Measurements from ENCODE around the gene DHH. TPM values are rescaled to one million over a fixed set of nuclear protein-coding genes. Genes with fewer than 3 reads are reported as not detected.

Gene DHH
- total RNA-seq, 2 experiments from 2014 or later = 0.14 TPM; not detected in 1

GRCh38 chr12:49108958-49109404 is 14.4 kb upstream of the DHH start:
- peak overlapping the region; percentile 84 for H3K27ac Mint-ChIP-seq
- H3K4me3 Mint-ChIP-seq = peak overlapping the region; percentile 87
- H3K27me3 Mint-ChIP-seq = no peaks in the 10 kb centered on the region
- ChIA-PET CTCF (interaction anchor here (1.0 to 10.8 kb wide), 6 partner anchors 9 to 127 kb away, joined by 3 to 98 read pairs (median 15); partner anchors contain the start of gene DHH), POLR2A (interaction anchor here (0.9 to 8.4 kb wide), 6 partner anchors 9 to 156 kb away, joined by 3 to 85 read pairs (median 6); partner anchors contain the start of genes TUBA1B and TUBA1C)
- ATAC-seq (no peak), DNase-seq (no peak)
- no peaks in the 10 kb centered on the region for H3K9me3 Mint-ChIP-seq
- no peak for TF ChIP-seq CTCF (IDR thresholded peaks at IDR 0.05)
- H3K4me1 Mint-ChIP-seq (ENCODE audit: low read depth) = peaks cover 35% of the 10 kb centered on the region
- peaks cover 2% of the 10 kb centered on the region for H3K36me3 Mint-ChIP-seq (ENCODE audit: low read depth)
- intact Hi-C loops (cut with micrococcal nuclease) = no loop called here

DNA sequence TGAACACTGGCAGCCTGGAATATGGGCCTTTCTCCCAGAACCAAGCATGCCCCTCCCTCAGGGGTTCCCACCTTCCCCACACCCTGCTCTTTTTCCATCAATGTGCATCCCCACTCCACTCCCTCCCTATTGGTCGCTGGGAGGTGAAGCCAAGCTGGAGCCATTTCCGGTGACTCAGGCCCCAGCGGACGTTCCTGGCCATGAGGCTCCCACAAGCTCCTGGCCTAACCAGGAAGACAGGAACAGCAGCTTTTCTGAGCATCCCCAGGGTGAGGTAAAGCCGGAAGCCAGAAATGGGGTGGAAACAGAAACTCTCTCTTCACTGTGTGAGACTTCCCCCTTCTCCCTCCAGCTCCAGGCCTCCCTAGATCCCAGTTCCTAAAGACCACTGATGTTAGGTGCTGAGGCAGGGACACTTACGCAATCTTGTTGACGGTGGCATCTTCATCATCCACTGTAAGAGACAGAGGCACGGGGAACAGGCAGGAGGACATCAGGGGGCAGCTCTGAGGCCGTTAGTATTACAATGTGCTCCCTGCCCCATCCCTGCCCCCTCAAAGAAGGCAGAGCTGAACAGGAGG is 11.0 kb upstream of the DHH start:
- DNase-seq = no peak
- H3K27me3 Mint-ChIP-seq = no peaks in the 10 kb centered on the region
- peaks cover 4% of the 10 kb centered on the region for H3K36me3 Mint-ChIP-seq (ENCODE audit: low read depth)
- no peaks in the 10 kb centered on the region for H3K9me3 Mint-ChIP-seq
- H3K27ac Mint-ChIP-seq = no peak overlapping the region
- CTCF ChIA-PET = interaction anchor here (0.6 to 10.8 kb wide), 9 partner anchors 10 to 142 kb away, joined by 3 to 96 read pairs (median 3); no protein-coding TSS in a partner anchor
- intact Hi-C loops (cut with micrococcal nuclease) = no loop called here
- POLR2A ChIA-PET = interaction anchor here (1.4 to 3.0 kb wide), 4 partner anchors 11 to 46 kb away, joined by 3 to 18 read pairs (median 8); partner anchors contain the start of genes DHH and TUBA1B
- H3K4me1 Mint-ChIP-seq (ENCODE audit: low read depth) = peaks cover 27% of the 10 kb centered on the region
- TF ChIP-seq CTCF (IDR thresholded peaks at IDR 0.05) = no peak
- ATAC-seq = no peak
- no peak overlapping the region for H3K4me3 Mint-ChIP-seq

GRCh38 chr12:49104822-49105221 is 10.2 kb upstream of the DHH start:
- CTCF ChIA-PET = interaction anchor here (0.6 to 10.8 kb wide), 5 partner anchors 11 to 141 kb away, joined by 3 to 96 read pairs (median 4); partner anchors contain the start of gene DHH
- ATAC-seq (no peak), DNase-seq (no peak)
- POLR2A ChIA-PET = interaction anchor here (0.6 to 3.0 kb wide), 5 partner anchors 10 to 45 kb away, joined by 3 to 18 read pairs (median 4); partner anchors contain the start of genes DHH and TUBA1B
- peaks cover 6% of the 10 kb centered on the region for H3K36me3 Mint-ChIP-seq (ENCODE audit: low read depth)
- H3K4me1 Mint-ChIP-seq (ENCODE audit: low read depth) = peaks cover 26% of the 10 kb centered on the region
- no peaks in the 10 kb centered on the region for H3K27me3 Mint-ChIP-seq
- intact Hi-C loops (cut with micrococcal nuclease) = no loop called here
- H3K27ac Mint-ChIP-seq = no peak overlapping the region
- TF ChIP-seq CTCF (IDR thresholded peaks at IDR 0.05) = no peak
- no peaks in the 10 kb centered on the region for H3K9me3 Mint-ChIP-seq
- no peak overlapping the region for H3K4me3 Mint-ChIP-seq

DNA sequence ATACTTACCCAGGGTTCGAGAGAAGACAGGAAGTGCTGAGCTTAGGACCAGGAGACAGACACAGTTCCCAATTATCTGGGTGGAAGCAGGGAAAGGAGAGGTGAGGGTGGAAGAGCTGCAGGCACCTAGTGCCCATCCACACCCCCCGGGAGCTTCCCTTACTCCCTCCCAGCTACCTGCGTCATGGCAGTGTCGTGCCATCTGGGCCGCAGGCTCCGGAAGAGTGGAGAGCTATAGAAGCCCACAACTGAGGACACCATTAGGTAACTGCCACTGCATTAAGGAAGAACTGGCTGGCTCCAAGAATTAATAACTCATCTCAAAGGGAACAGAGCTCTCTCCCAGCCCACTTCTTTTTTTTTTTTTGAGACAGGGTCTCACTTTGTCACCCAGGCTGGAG is 5.8 kb upstream of the DHH start:
- H3K36me3 Mint-ChIP-seq (ENCODE audit: low read depth) = peaks cover 8% of the 10 kb centered on the region
- TF ChIP-seq CTCF (IDR thresholded peaks at IDR 0.05) = no peak
- ChIA-PET CTCF (interaction anchor here (0.7 to 10.5 kb wide), 10 partner anchors 9 to 108 kb away, joined by 3 to 220 read pairs (median 4); partner anchors contain the start of genes LMBR1L and RHEBL1), POLR2A (interaction anchor here (0.6 to 5.1 kb wide), 7 partner anchors 8 to 37 kb away, joined by 3 to 25 read pairs (median 3); partner anchors contain the start of genes LMBR1L and TUBA1B)
- H3K9me3 Mint-ChIP-seq = no peaks in the 10 kb centered on the region
- no peak overlapping the region for H3K27ac Mint-ChIP-seq
- no peak for ATAC-seq
- H3K27me3 Mint-ChIP-seq = peaks cover under 1% of the 10 kb centered on the region
- intact Hi-C loops (cut with micrococcal nuclease) = no loop called here
- no peak overlapping the region for H3K4me3 Mint-ChIP-seq
- no peak for DNase-seq
- H3K4me1 Mint-ChIP-seq (ENCODE audit: low read depth) = no peaks in the 10 kb centered on the region

- H3K4me3 Mint-ChIP-seq = no peak overlapping the region
- peaks cover 14% of the 10 kb centered on the region for H3K27me3 Mint-ChIP-seq
- DNase-seq (no peak), ATAC-seq (no peak)
- TF ChIP-seq CTCF (IDR thresholded peaks at IDR 0.05) = no peak
- no peak overlapping the region for H3K27ac Mint-ChIP-seq
- intact Hi-C loops (cut with micrococcal nuclease) = loop anchor here (10.0 kb wide), 1 partner anchor 136 kb away; no protein-coding TSS in a partner anchor
- H3K36me3 Mint-ChIP-seq (ENCODE audit: low read depth) = peaks cover 8% of the 10 kb centered on the region
- POLR2A ChIA-PET = interaction anchor here (0.8 to 5.1 kb wide), 4 partner anchors 10 to 85 kb away, joined by 3 to 25 read pairs (median 6); partner anchors contain the start of gene TUBA1B
- CTCF ChIA-PET = interaction anchor here (0.7 to 10.5 kb wide), 27 partner anchors 12 to 383 kb away, joined by 3 to 220 read pairs (median 5); partner anchors contain the start of genes ARF3, LMBR1L, RHEBL1 and TUBA1B
- peaks cover 4% of the 10 kb centered on the region for H3K4me1 Mint-ChIP-seq (ENCODE audit: low read depth)
- H3K9me3 Mint-ChIP-seq = no peaks in the 10 kb centered on the region
Observed at GRCh38 chr12:49098703-49099102, 4.1 kb upstream of the DHH start.

Measured in activated CD8-positive, alpha-beta T cell treated with anti-CD3 and anti-CD28 coated beads for 36 hours (primary cell).